Body of pancreas (tissue), 4 donors: Measurements from ENCODE around the gene SLX9. TPM values are rescaled to one million over a fixed set of nuclear protein-coding genes. Genes with fewer than 3 reads are reported as not detected.

Experiments used
- ATAC-seq: fragments of 150-250 bp; one replicate; pipeline ENCODE4 v1.9.1; 2016
- DNase-seq, 4 donors: peaks; one replicate each; pipeline ENCODE4 v3.0.0-alpha.2; 2019
- H3K27ac ChIP-seq, 4 donors: fragments of 200-600 bp; sonication (generic); 1 replicate in 3 of 4; 2 replicates in 1 of 4; pipeline versions ENCODE4 v1.5.1 to v1.6.1; 2016 to 2019; ENCODE audit warnings: mild to moderate bottlenecking in 1 of 4, mixed read lengths in 1 of 4, moderate library complexity in 1 of 4
- H3K27me3 ChIP-seq, 2 donors: fragments of 200-600 bp; sonication (generic); one replicate each; pipeline ENCODE4 v1.6.0; 2016; ENCODE audit warnings: mild to moderate bottlenecking in 1 of 2
- H3K36me3 ChIP-seq, 2 donors: fragments of 200-600 bp; sonication (generic); replicated peaks in 1 of 2; 2 replicates each; pipeline ENCODE4 v1.5.1; 2016; ENCODE audit warnings: low read depth in 2 of 2; ENCODE audit not compliant: insufficient read depth in 1 of 2
- H3K4me1 ChIP-seq: fragments of 200-600 bp; sonication (generic); one replicate; pipeline ENCODE4 v1.6.0; 2016
- H3K4me3 ChIP-seq, 2 donors: fragments of 200-600 bp; sonication (generic); 1 replicate in 1 of 2; 2 replicates in 1 of 2; pipeline ENCODE4 v1.5.1; 2016 to 2019
- H3K9me3 ChIP-seq, 3 donors: fragments of 200-600 bp; sonication (generic); 1 replicate in 2 of 3; 2 replicates in 1 of 3; pipeline ENCODE4 v1.5.1; 2016
- CTCF ChIP-seq, 7 experiments: fragments of 450-650 bp in 4 of 7; fragments of 200-600 bp in 3 of 7; sonication (generic) in 3 of 7; IDR thresholded peaks; one replicate each; pipeline ENCODE4 v1.5.1; 2016 to 2019; ENCODE audit warnings: antibody characterized with exemption in 7 of 7
- POLR2A ChIP-seq, 3 donors: fragments of 450-650 bp; IDR thresholded peaks; one replicate each; pipeline ENCODE4 v1.6.1; 2016; ENCODE audit warnings: antibody characterized with exemption in 3 of 3, mild to moderate bottlenecking in 2 of 3
- WGBS, 2 donors: methylation state at CpG; one replicate each; pipeline ENCODE4 v1.1.5; 2017; 5-methylcytosine and 5-hydroxymethylcytosine counted together
- intact Hi-C: fragments of 100-400 bp; cut with DNase I; formaldehyde crosslinking; loops from one replicate; pipeline ENCODE4 v1.15.1; 2023
- total RNA-seq, 2 donors: library from RNA; depleted of rRNA; stranded (reverse); fragments of >200 nt; gene quantifications; one replicate each; pipeline ENCODE4 v1.1.0, GENCODE V29; 2016

SLX9 gene
- total RNA-seq, 2 donors from 2014 or later = 5.6 to 9.3 TPM

- no peaks in the 10 kb centered on the region for H3K36me3 ChIP-seq
- H3K4me3 ChIP-seq = no peak overlapping the region
- no peaks in the 10 kb centered on the region for H3K4me1 ChIP-seq
- WGBS, 2 donors = 69 to 90% methylated on average over 6 to 8 of the region's 8 CpGs
- intact Hi-C loops = no loop called here
- ATAC-seq (no peak), DNase-seq (no peak)
- H3K27me3 ChIP-seq = no peaks in the 10 kb centered on the region
- no peaks in the 10 kb centered on the region for H3K9me3 ChIP-seq
- no peak overlapping the region for H3K27ac ChIP-seq
- TF ChIP-seq POLR2A (IDR thresholded peaks at IDR 0.05) = no peak
Observed at GRCh38 chr21:44989537-44989886, 49.7 kb downstream of the SLX9 start.

GRCh38 chr21:44989943-44990780 lies 50.3 kb downstream of the SLX9 start:
- H3K4me1 ChIP-seq = no peaks in the 10 kb centered on the region
- no peak overlapping the region for H3K27ac ChIP-seq
- DNase-seq = no peak
- no peaks in the 10 kb centered on the region for H3K27me3 ChIP-seq
- TF ChIP-seq POLR2A (IDR thresholded peaks at IDR 0.05) (no peak), CTCF (IDR thresholded peaks at IDR 0.05) (no peak)
- H3K9me3 ChIP-seq = no peaks in the 10 kb centered on the region
- no peak for ATAC-seq
- no peak overlapping the region for H3K4me3 ChIP-seq
- intact Hi-C loops = no loop called here
- WGBS, 2 donors = 70 to 73% methylated on average over 32 to 45 of the region's 53 CpGs
- no peaks in the 10 kb centered on the region for H3K36me3 ChIP-seq

GRCh38 chr21:44990921-44991320 lies 51.1 kb downstream of the SLX9 start:
- no peak for DNase-seq

GRCh38 chr21:44991538-44992483 lies 52.0 kb downstream of the SLX9 start:
- 56 to 61% methylated on average over 15 to 38 of the region's 38 CpGs for WGBS, 2 donors
- no peak overlapping the region for H3K27ac ChIP-seq
- no peaks in the 10 kb centered on the region for H3K4me1 ChIP-seq
- no peaks in the 10 kb centered on the region for H3K9me3 ChIP-seq
- ATAC-seq = no peak
- no peak overlapping the region for H3K4me3 ChIP-seq
- intact Hi-C loops = no loop called here
- no peaks in the 10 kb centered on the region for H3K27me3 ChIP-seq
- DNase-seq = no peak
- TF ChIP-seq POLR2A (IDR thresholded peaks at IDR 0.05) = no peak
- no peaks in the 10 kb centered on the region for H3K36me3 ChIP-seq

More at GRCh38 chr21:44990921-44991320, 51.1 kb downstream of the SLX9 start:
- Histone ChIP-seq H3K4me1 (no peaks in the 10 kb centered on the region), H3K36me3 (no peaks in the 10 kb centered on the region), H3K27ac (no peak overlapping the region), H3K4me3 (no peak overlapping the region), H3K9me3 (no peaks in the 10 kb centered on the region), H3K27me3 (no peaks in the 10 kb centered on the region)
- intact Hi-C loops = no loop called here
- TF ChIP-seq POLR2A (IDR thresholded peaks at IDR 0.05) (no peak), CTCF (IDR thresholded peaks at IDR 0.05) (no peak)
- ATAC-seq = no peak
- 59 to 71% methylated on average over 7 to 13 of the region's 13 CpGs for WGBS, 2 donors

GRCh38 chr21:44992608-44993031 lies 52.8 kb downstream of the SLX9 start:
- intact Hi-C loops = no loop called here
- Histone ChIP-seq H3K27me3 (no peaks in the 10 kb centered on the region), H3K36me3 (no peaks in the 10 kb centered on the region), H3K4me3 (no peak overlapping the region), H3K27ac (no peak overlapping the region), H3K9me3 (no peaks in the 10 kb centered on the region), H3K4me1 (no peaks in the 10 kb centered on the region)
- DNase-seq (no peak), ATAC-seq (no peak)
- TF ChIP-seq POLR2A (IDR thresholded peaks at IDR 0.05) = no peak
- TF ChIP-seq CTCF (IDR thresholded peaks at IDR 0.05) = no peak
- 67 to 71% methylated on average over 5 to 12 of the region's 13 CpGs for WGBS, 2 donors
